ENCODE measurements around the gene TTC33. TPM values are rescaled to one million over a fixed set of nuclear protein-coding genes. Genes with fewer than 3 reads are reported as not detected.
A peak's percentile ranks its signal among the peaks of the same experiment; 100 is the strongest.

The TTC33 gene
- total and polyA plus RNA-seq, 2 of the 4 experiments (the other 2 are of a cell fraction): 3.1 to 8.1 TPM

DNA sequence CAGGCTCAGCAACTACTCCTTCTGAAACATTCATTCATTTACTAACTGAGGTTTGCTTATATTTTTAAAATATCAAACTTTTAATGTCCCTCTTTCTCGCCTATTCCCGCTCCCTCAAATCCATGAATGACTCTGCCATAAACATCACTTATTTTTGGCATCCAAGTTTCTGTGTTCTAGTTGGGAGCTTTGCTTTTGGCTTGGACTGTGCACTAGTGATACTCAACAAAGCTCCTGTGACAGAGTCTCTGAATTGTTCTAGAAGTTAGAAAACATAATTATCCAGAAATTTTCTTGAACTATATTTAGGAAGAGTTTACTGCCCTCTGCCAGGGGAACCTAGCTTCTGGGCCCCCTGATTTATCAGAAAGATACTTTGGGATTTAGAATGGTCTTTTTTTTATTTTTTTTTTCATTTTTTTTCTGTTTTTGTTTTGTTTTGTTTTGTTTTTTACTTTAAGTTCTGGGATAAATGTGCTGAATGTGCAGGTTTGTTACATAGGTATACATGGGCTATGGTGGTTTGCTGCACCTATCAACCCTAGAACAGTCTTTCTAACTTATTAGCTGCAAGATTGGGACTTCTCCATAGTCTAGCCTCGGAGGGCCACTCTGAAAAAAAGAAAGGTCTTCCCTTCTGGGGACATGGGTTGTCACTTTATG is 140.7 kb downstream of the TTC33 start:
- no peak for TF ChIP-seq SMC3 (IDR thresholded peaks at IDR 0.05; ENCODE audit: low read depth, low read length)
- no peak for TF ChIP-seq CHD1 (IDR thresholded peaks at IDR 0.05; ENCODE audit: low read depth, low read length)
- peak; percentile 50 for TF ChIP-seq MAFK (IDR thresholded peaks at IDR 0.05; ENCODE audit: low read depth, low read length)
- no peak for TF ChIP-seq NFE2L2 (IDR thresholded peaks at IDR 0.05; ENCODE audit: low read depth, low read length)
- TF ChIP-seq RFX5 (IDR thresholded peaks at IDR 0.05; ENCODE audit: low read depth, low read length): no peak
- no peak for TF ChIP-seq MAZ (IDR thresholded peaks at IDR 0.05; ENCODE audit: borderline replicate concordance, low read depth, low read length)
- no peak for TF ChIP-seq RCOR1 (IDR thresholded peaks at IDR 0.05; ENCODE audit: insufficient replicate concordance, low read length)
- in situ Hi-C loops (cut with MboI; ENCODE audit: low sequenced_read_pairs) (no loop called here), intact Hi-C loops (cut with micrococcal nuclease) (no loop called here), dilution Hi-C loops (cut with HindIII; ENCODE audit: low sequenced_read_pairs, unreplicated experiment) (no loop called here)
- H2BK5ac ChIP-seq (ENCODE audit: low read depth, low read length, poor library complexity, severe bottlenecking): no peak overlapping the region
- DNase-seq: no peak
- no peaks in the 10 kb centered on the region for H4K20me1 ChIP-seq (ENCODE audit: insufficient read depth, low read length)
- no peak overlapping the region for H3K18ac ChIP-seq (ENCODE audit: low read depth, low read length)
- no peak overlapping the region for H3K56ac ChIP-seq (ENCODE audit: extremely low read depth, insufficient read depth, low read length)
- H3K9me3 ChIP-seq (ENCODE audit: control insufficient read depth, insufficient read depth, low read length): no peaks in the 10 kb centered on the region
- no peak overlapping the region for H3K23ac ChIP-seq (ENCODE audit: low read depth, low read length)
- no peaks in the 10 kb centered on the region for H3K36me3 ChIP-seq (ENCODE audit: control insufficient read depth, insufficient read depth, low read length)
- H3K27me3 ChIP-seq (ENCODE audit: control insufficient read depth, insufficient read depth, low read length): no peaks in the 10 kb centered on the region
- no peak overlapping the region for H2BK120ac ChIP-seq (ENCODE audit: low read depth, low read length)
- no peak overlapping the region for H2AK9ac ChIP-seq (replicated peaks; ENCODE audit: low read depth, low read length, poor library complexity)
- H3K79me1 ChIP-seq (ENCODE audit: low read depth in 1 of 2, low read length in 2 of 2): no peaks in the 10 kb centered on the region
- ChIA-PET POLR2A (ENCODE audit: unreplicated experiment) (no interaction called here), CTCF (interaction anchor here (0.5 kb wide), 1 partner anchor 13 kb away, joined by 5 read pairs; no protein-coding TSS in a partner anchor)
- no peak for ATAC-seq (ENCODE audit: low read depth)
- H3K9ac ChIP-seq (ENCODE audit: low read depth, low read length): no peak overlapping the region
- no peak overlapping the region for H3K14ac ChIP-seq (replicated peaks; ENCODE audit: low read depth, low read length)
- H3K27ac ChIP-seq (ENCODE audit: insufficient read depth, low read length): no peak overlapping the region
- no peak overlapping the region for H3K4ac ChIP-seq (ENCODE audit: low read depth, low read length)
- H4K8ac ChIP-seq (ENCODE audit: low read depth in 2 of 2, low read length in 2 of 2): no peak overlapping the region
- BruUV-seq (replicated peaks): no TSS peak
- no peak overlapping the region for H4K91ac ChIP-seq (ENCODE audit: insufficient read depth, low read depth, low read length)
- no peak overlapping the region for H2AK5ac ChIP-seq (ENCODE audit: low read depth, low read length)
- no peak overlapping the region for H2AFZ ChIP-seq (replicated peaks; ENCODE audit: low read length, poor library complexity)
- WGBS, 2 experiments (ENCODE audit: extremely low coverage in 2 of 2, insufficient read length in 1 of 2): no CpG with 5 or more reads among the region's 3 CpGs
- no peak overlapping the region for H2BK20ac ChIP-seq (ENCODE audit: low read depth, low read length)
- no peak overlapping the region for H2BK15ac ChIP-seq (ENCODE audit: low read depth, low read length)
- no peaks in the 10 kb centered on the region for H3K9me1 ChIP-seq (ENCODE audit: insufficient read depth, low read length)
- H3K4me3 ChIP-seq (ENCODE audit: insufficient read depth, low read depth, low read length): no peak overlapping the region
- H3K4me1 ChIP-seq (ENCODE audit: control insufficient read depth, insufficient read depth, low read length): no peaks in the 10 kb centered on the region
- H4K5ac ChIP-seq (ENCODE audit: low read depth, low read length): no peak overlapping the region
- no peak overlapping the region for H3K4me2 ChIP-seq (ENCODE audit: low read depth, low read length)

Measured in IMR-90 (cell line).